WTC11 (cell line): ENCODE measurements around the gene IQCK. TPM values are rescaled to one million over a fixed set of nuclear protein-coding genes. Genes with fewer than 3 reads are reported as not detected.

ENCODE experiments used
- ATAC-seq: fragments of 200-7000 bp; cut with Tn5 transposase; 2 replicates; pipeline ENCODE4 v1.10.0; 2021; ENCODE audit warnings: mild to moderate bottlenecking, moderate library complexity
- CTCF ChIA-PET: fragments of 300-600 bp; sonication (Branson Sonifier 250); formaldehyde crosslinking; loops from one replicate; lab custom pipeline; 2021; ENCODE audit warnings: antibody characterized with exemption; lab: Charles Lee
- POLR2A ChIA-PET: fragments of 350-600 bp; sonication (Branson Sonifier 250); formaldehyde crosslinking; loops from one replicate; lab custom pipeline; 2021; ENCODE audit warnings: antibody characterized with exemption; lab: Charles Lee
- DNase-seq: peaks from one replicate; pipeline ENCODE4 v3.0.0; 2021; ENCODE audit warnings: low spot score
- H3K27ac Mint-ChIP-seq: 2 replicates; pipeline ENCODE4 v1.8.0; 2021; ENCODE audit warnings: mixed read lengths
- H3K27me3 Mint-ChIP-seq: 2 replicates; pipeline ENCODE4 v1.8.0; 2021; ENCODE audit warnings: low read depth, mild to moderate bottlenecking, moderate library complexity, mixed read lengths
- H3K36me3 Mint-ChIP-seq: 2 replicates; pipeline ENCODE4 v1.8.0; 2021; ENCODE audit warnings: mixed read lengths
- H3K4me1 Mint-ChIP-seq: 2 replicates; pipeline ENCODE4 v1.8.0; 2022; ENCODE audit warnings: mixed read lengths
- H3K4me3 Mint-ChIP-seq: 2 replicates; pipeline ENCODE4 v1.8.0; 2021; ENCODE audit warnings: mild to moderate bottlenecking, moderate library complexity, mixed read lengths
- H3K9me3 Mint-ChIP-seq: 2 replicates; pipeline ENCODE4 v1.8.0; 2021; ENCODE audit warnings: mixed read lengths
- ATF6 ChIP-seq: sonication (generic); formaldehyde crosslinking; IDR thresholded peaks from 2 replicates; pipeline ENCODE4 v1.8.1; 2023; ENCODE audit warnings: mild to moderate bottlenecking, missing genetic modification reagents
- CREB1 ChIP-seq: sonication (generic); formaldehyde crosslinking; IDR thresholded peaks from 2 replicates; pipeline ENCODE4 v1.8.0; 2023; ENCODE audit warnings: mild to moderate bottlenecking, missing genetic modification reagents
- FOXP1 ChIP-seq: sonication (generic); formaldehyde crosslinking; IDR thresholded peaks from 2 replicates; pipeline ENCODE4 v1.8.0; 2022; ENCODE audit warnings: missing genetic modification reagents, mild to moderate bottlenecking, moderate library complexity, borderline replicate concordance
- IRF2 ChIP-seq: sonication (generic); formaldehyde crosslinking; IDR thresholded peaks from 2 replicates; pipeline ENCODE4 v1.8.0; 2022; ENCODE audit warnings: low read depth, missing genetic modification reagents, borderline replicate concordance
- JAZF1 ChIP-seq: fragments of 250-450 bp; sonication (Bioruptor Pico); IDR thresholded peaks from 2 replicates; pipeline ENCODE4 v1.9.0; 2021; ENCODE audit warnings: moderate library complexity, mild to moderate bottlenecking, inconsistent platforms
- JUN ChIP-seq: sonication (generic); formaldehyde crosslinking; IDR thresholded peaks from 2 replicates; pipeline ENCODE4 v1.8.0; 2023; ENCODE audit warnings: mild to moderate bottlenecking, missing genetic modification reagents
- KAT7 ChIP-seq: sonication (generic); formaldehyde crosslinking; IDR thresholded peaks from 2 replicates; pipeline ENCODE4 v1.8.1; 2023; ENCODE audit warnings: missing genetic modification reagents, mild to moderate bottlenecking, borderline replicate concordance
- NFATC4 ChIP-seq: fragments of 250-450 bp; sonication (Bioruptor Pico); IDR thresholded peaks from 2 replicates; pipeline ENCODE4 v1.9.0; 2021; ENCODE audit warnings: mild to moderate bottlenecking
- RORB ChIP-seq: fragments of 250-450 bp; sonication (Bioruptor Pico); IDR thresholded peaks from 2 replicates; pipeline ENCODE4 v1.9.0; 2021; ENCODE audit warnings: mild to moderate bottlenecking
- SMAD3 ChIP-seq: sonication (generic); formaldehyde crosslinking; IDR thresholded peaks from 2 replicates; pipeline ENCODE4 v1.8.0; 2022; ENCODE audit warnings: missing genetic modification reagents, mild to moderate bottlenecking, borderline replicate concordance
- SMAD4 ChIP-seq: sonication (generic); formaldehyde crosslinking; IDR thresholded peaks from 2 replicates; pipeline ENCODE4 v1.8.0; 2022; ENCODE audit warnings: mild to moderate bottlenecking, missing genetic modification reagents
- SOX15 ChIP-seq: fragments of 250-450 bp; sonication (Bioruptor Pico); IDR thresholded peaks from 2 replicates; pipeline ENCODE4 v1.9.0; 2021; ENCODE audit warnings: mild to moderate bottlenecking
- SP1 ChIP-seq: sonication (generic); formaldehyde crosslinking; conservative IDR thresholded peaks from 2 replicates; pipeline ENCODE4 v1.8.1; 2022; ENCODE audit warnings: missing genetic modification reagents
- ZMAT4 ChIP-seq: fragments of 250-450 bp; sonication (Bioruptor Pico); IDR thresholded peaks from 2 replicates; pipeline ENCODE4 v1.9.0; 2021; ENCODE audit warnings: mild to moderate bottlenecking
- ZNF263 ChIP-seq: sonication (generic); formaldehyde crosslinking; IDR thresholded peaks from 2 replicates; pipeline ENCODE4 v1.8.1; 2022; ENCODE audit warnings: low read depth, mild to moderate bottlenecking, moderate library complexity, missing genetic modification reagents
- ZNF317 ChIP-seq: sonication (generic); formaldehyde crosslinking; IDR thresholded peaks from 2 replicates; pipeline ENCODE4 v1.8.1; 2023; ENCODE audit warnings: low read depth, mild to moderate bottlenecking, moderate library complexity, missing genetic modification reagents, borderline replicate concordance
- total RNA-seq: library from RNA; stranded (reverse); gene quantifications from 3 replicates; pipeline ENCODE4 v1.2.3, GENCODE V29; 2021
- TF ChIP-seq, protein P1 (sequence below): fragments of 250-450 bp; sonication (Bioruptor Pico); IDR thresholded peaks from 2 replicates; pipeline ENCODE4 v1.9.0; 2021; ENCODE audit warnings: mild to moderate bottlenecking
- TF ChIP-seq, protein P2 (sequence below): sonication (generic); formaldehyde crosslinking; IDR thresholded peaks from 2 replicates; pipeline ENCODE4 v1.8.0; 2022; ENCODE audit warnings: mild to moderate bottlenecking, missing genetic modification reagents
- TF ChIP-seq, protein P3 (sequence below): sonication (generic); formaldehyde crosslinking; conservative IDR thresholded peaks from 2 replicates; pipeline ENCODE4 v1.8.1; 2022; ENCODE audit warnings: mild to moderate bottlenecking, missing genetic modification reagents
- TF ChIP-seq, protein P4 (sequence below): sonication (generic); formaldehyde crosslinking; IDR thresholded peaks from 2 replicates; pipeline ENCODE4 v1.8.0; 2022; ENCODE audit warnings: mild to moderate bottlenecking, missing genetic modification reagents
- TF ChIP-seq, protein P5 (sequence below): fragments of 250-450 bp; sonication (Bioruptor Pico); IDR thresholded peaks from 2 replicates; pipeline ENCODE4 v1.8.0; 2021; ENCODE audit warnings: mild to moderate bottlenecking

IQCK gene
- total RNA-seq, 1 experiment from 2014 or later: 5.8 TPM

- TF ChIP-seq, protein P1, sequence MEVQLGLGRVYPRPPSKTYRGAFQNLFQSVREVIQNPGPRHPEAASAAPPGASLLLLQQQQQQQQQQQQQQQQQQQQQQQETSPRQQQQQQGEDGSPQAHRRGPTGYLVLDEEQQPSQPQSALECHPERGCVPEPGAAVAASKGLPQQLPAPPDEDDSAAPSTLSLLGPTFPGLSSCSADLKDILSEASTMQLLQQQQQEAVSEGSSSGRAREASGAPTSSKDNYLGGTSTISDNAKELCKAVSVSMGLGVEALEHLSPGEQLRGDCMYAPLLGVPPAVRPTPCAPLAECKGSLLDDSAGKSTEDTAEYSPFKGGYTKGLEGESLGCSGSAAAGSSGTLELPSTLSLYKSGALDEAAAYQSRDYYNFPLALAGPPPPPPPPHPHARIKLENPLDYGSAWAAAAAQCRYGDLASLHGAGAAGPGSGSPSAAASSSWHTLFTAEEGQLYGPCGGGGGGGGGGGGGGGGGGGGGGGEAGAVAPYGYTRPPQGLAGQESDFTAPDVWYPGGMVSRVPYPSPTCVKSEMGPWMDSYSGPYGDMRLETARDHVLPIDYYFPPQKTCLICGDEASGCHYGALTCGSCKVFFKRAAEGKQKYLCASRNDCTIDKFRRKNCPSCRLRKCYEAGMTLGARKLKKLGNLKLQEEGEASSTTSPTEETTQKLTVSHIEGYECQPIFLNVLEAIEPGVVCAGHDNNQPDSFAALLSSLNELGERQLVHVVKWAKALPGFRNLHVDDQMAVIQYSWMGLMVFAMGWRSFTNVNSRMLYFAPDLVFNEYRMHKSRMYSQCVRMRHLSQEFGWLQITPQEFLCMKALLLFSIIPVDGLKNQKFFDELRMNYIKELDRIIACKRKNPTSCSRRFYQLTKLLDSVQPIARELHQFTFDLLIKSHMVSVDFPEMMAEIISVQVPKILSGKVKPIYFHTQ (CRISPR knock-in tag): no peak
- TF ChIP-seq RORB (CRISPR knock-in tag): no peak
- no peak for TF ChIP-seq ATF6 (CRISPR knock-in tag)
- no peak for TF ChIP-seq JAZF1
- TF ChIP-seq ZNF317: no peak
- no peak for TF ChIP-seq SOX15 (CRISPR knock-in tag)
- no peak for TF ChIP-seq SMAD3 (CRISPR knock-in tag)
- TF ChIP-seq ZMAT4 (CRISPR knock-in tag): no peak
- TF ChIP-seq, protein P2, sequence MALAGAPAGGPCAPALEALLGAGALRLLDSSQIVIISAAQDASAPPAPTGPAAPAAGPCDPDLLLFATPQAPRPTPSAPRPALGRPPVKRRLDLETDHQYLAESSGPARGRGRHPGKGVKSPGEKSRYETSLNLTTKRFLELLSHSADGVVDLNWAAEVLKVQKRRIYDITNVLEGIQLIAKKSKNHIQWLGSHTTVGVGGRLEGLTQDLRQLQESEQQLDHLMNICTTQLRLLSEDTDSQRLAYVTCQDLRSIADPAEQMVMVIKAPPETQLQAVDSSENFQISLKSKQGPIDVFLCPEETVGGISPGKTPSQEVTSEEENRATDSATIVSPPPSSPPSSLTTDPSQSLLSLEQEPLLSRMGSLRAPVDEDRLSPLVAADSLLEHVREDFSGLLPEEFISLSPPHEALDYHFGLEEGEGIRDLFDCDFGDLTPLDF (CRISPR knock-in tag): no peak
- no peak for TF ChIP-seq SP1 (CRISPR knock-in tag)
- TF ChIP-seq FOXP1: no peak
- TF ChIP-seq IRF2 (CRISPR knock-in tag): no peak
- TF ChIP-seq, all 79 proteins: peak for 0
Observed at GRCh38 chr16:19810817-19811731, 93.0 kb downstream of the IQCK start (continued).

GRCh38 chr16:19812986-19813385 is 94.9 kb downstream of the IQCK start:
- no peak for ATAC-seq
- POLR2A ChIA-PET: no interaction called here
- CTCF ChIA-PET: no interaction called here
- H3K36me3 Mint-ChIP-seq: peaks cover 11% of the 10 kb centered on the region
- peaks cover 14% of the 10 kb centered on the region for H3K9me3 Mint-ChIP-seq
- no peak overlapping the region for H3K27ac Mint-ChIP-seq
- no peaks in the 10 kb centered on the region; the same call in 1 of the 2 replicates for H3K27me3 Mint-ChIP-seq
- H3K4me3 Mint-ChIP-seq: no peak overlapping the region
- DNase-seq: no peak
- peaks cover 6% of the 10 kb centered on the region; the same call in 1 of the 2 replicates for H3K4me1 Mint-ChIP-seq
- TF ChIP-seq JUN: no peak
- TF ChIP-seq, protein P3, sequence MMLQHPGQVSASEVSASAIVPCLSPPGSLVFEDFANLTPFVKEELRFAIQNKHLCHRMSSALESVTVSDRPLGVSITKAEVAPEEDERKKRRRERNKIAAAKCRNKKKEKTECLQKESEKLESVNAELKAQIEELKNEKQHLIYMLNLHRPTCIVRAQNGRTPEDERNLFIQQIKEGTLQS (CRISPR knock-in tag): no peak
- TF ChIP-seq, protein P1 (CRISPR knock-in tag): no peak
- TF ChIP-seq JAZF1: no peak
- TF ChIP-seq ZNF263 (CRISPR knock-in tag): no peak
- no peak for TF ChIP-seq SMAD4 (CRISPR knock-in tag)
- TF ChIP-seq, protein P4, sequence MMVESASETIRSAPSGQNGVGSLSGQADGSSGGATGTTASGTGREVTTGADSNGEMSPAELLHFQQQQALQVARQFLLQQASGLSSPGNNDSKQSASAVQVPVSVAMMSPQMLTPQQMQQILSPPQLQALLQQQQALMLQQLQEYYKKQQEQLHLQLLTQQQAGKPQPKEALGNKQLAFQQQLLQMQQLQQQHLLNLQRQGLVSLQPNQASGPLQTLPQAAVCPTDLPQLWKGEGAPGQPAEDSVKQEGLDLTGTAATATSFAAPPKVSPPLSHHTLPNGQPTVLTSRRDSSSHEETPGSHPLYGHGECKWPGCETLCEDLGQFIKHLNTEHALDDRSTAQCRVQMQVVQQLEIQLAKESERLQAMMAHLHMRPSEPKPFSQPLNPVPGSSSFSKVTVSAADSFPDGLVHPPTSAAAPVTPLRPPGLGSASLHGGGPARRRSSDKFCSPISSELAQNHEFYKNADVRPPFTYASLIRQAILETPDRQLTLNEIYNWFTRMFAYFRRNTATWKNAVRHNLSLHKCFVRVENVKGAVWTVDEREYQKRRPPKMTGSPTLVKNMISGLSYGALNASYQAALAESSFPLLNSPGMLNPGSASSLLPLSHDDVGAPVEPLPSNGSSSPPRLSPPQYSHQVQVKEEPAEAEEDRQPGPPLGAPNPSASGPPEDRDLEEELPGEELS (CRISPR knock-in tag): no peak
- TF ChIP-seq ZMAT4 (CRISPR knock-in tag): no peak
- no peak for TF ChIP-seq SP1 (CRISPR knock-in tag)
- TF ChIP-seq CREB1 (CRISPR knock-in tag): no peak
- no peak for TF ChIP-seq KAT7 (CRISPR knock-in tag)
- TF ChIP-seq, protein P5, sequence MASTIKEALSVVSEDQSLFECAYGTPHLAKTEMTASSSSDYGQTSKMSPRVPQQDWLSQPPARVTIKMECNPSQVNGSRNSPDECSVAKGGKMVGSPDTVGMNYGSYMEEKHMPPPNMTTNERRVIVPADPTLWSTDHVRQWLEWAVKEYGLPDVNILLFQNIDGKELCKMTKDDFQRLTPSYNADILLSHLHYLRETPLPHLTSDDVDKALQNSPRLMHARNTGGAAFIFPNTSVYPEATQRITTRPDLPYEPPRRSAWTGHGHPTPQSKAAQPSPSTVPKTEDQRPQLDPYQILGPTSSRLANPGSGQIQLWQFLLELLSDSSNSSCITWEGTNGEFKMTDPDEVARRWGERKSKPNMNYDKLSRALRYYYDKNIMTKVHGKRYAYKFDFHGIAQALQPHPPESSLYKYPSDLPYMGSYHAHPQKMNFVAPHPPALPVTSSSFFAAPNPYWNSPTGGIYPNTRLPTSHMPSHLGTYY (CRISPR knock-in tag): no peak
- TF ChIP-seq NFATC4 (CRISPR knock-in tag): no peak
